22Rv1 (cell line): ENCODE data around the gene DNMBP.
"Not testable (repeated sequence)": the region's sequence is repeated elsewhere in the genome, so short reads cannot be mapped to it uniquely, and the experiment has no call there.

Experiments used
- H3K27ac ChIP-seq: fragments of 450-650 bp; 2 replicates; pipeline ENCODE4 v1.5.1; 2017
- CTCF ChIP-seq: fragments of 450-650 bp; IDR thresholded peaks from 2 replicates; pipeline ENCODE4 v1.5.1; 2017; ENCODE audit warnings: mild to moderate bottlenecking
- ZFX ChIP-seq: fragments of 450-650 bp; IDR thresholded peaks from 2 replicates; pipeline ENCODE4 v1.6.1; 2017; ENCODE audit warnings: antibody characterized with exemption, borderline replicate concordance

The DNMBP gene

GRCh38 chr10:99975106-99975829 is 34.5 kb downstream of the DNMBP start:
- TF ChIP-seq ZFX (no peak), CTCF (no peak)
- H3K27ac ChIP-seq: no peak overlapping the region

GRCh38 chr10:99973190-99973589 is 36.6 kb downstream of the DNMBP start:
- TF ChIP-seq ZFX (no peak), CTCF (peak; percentile 16; the same call in 1 of the 2 replicates)
- H3K27ac ChIP-seq: no peak overlapping the region

GRCh38 chr10:99967961-99968360 is 41.8 kb downstream of the DNMBP start:
- TF ChIP-seq CTCF: no peak
- no peak for TF ChIP-seq ZFX
- no peak overlapping the region for H3K27ac ChIP-seq

- no peak for TF ChIP-seq ZFX
- no peak for TF ChIP-seq CTCF
- H3K27ac ChIP-seq: no peak overlapping the region
Measured at GRCh38 chr10:99966306-99966705, 43.4 kb downstream of the DNMBP start.

GRCh38 chr10:99965700-99966099 is 44.0 kb downstream of the DNMBP start:
- H3K27ac ChIP-seq: no peak overlapping the region
- TF ChIP-seq CTCF (no peak), ZFX (no peak)

- TF ChIP-seq ZFX (no peak), CTCF (0 out of 2 replicates have a peak, but pooled peaks have one; percentile 5)
- no peak overlapping the region for H3K27ac ChIP-seq
Measured at GRCh38 chr10:99964791-99965190, 45.0 kb downstream of the DNMBP start.

- not testable (repeated sequence) for H3K27ac ChIP-seq
Measured at GRCh38 chr10:99963467-99964165, 46.1 kb downstream of the DNMBP start.
